ENCODE data around the gene CCDC134.

CCDC134 gene

GRCh38 chr22:41800348-41801146, at the start of gene CCDC134:
CCDC134 (plus strand) TSS chr22:41800679; CDS start chr22:41808891, 8,212 bp downstream.
- DNase-seq: peak; percentile 93

GRCh38 chr22:41752011-41752970, 48.2 kb upstream of the CCDC134 start:
- DNase-seq: peak; percentile 54

DNA sequence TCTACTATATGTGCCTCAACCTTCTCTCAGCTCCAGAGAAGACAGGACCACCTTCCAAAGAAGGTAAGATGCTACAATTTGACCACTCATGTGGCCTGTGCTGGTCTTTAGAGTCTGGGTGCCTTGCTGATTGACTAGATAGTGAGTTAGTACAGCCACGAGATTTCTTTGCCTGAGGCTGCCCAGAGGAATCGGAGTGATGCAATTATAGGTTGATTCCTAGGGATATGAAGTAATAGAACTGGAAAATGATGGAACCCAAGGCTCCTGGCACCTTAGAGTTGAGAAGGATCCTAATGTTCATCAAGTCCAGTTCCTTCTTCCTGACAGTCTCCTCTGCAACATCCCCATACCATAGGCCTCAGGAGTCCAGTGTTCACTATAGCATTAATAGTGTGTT, 46.5 kb upstream of the CCDC134 start:
- DNase-seq: no peak

DNA sequence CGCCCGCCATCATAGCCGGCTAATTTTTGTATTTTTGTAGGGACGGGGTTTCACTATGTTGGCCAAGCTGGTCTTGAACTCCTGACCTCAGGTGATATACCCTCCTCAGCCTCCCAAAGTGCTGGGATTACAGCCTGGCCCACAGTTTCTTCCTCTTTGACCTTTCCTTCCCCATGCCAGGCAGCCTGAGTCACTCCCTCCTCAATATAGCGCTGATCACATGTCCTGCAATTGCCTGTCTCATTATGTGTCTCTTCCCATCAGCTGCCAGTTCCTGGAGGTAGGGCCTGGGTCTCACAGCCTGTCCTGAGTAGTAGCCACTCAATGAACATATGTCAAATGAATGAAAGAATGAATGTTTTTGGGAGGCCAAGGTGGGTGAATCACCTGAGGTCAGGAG, 43.0 kb upstream of the CCDC134 start:
- DNase-seq: no peak

- no peak for DNase-seq
Measured at GRCh38 chr22:41758231-41758630, 42.2 kb upstream of the CCDC134 start.

DNA sequence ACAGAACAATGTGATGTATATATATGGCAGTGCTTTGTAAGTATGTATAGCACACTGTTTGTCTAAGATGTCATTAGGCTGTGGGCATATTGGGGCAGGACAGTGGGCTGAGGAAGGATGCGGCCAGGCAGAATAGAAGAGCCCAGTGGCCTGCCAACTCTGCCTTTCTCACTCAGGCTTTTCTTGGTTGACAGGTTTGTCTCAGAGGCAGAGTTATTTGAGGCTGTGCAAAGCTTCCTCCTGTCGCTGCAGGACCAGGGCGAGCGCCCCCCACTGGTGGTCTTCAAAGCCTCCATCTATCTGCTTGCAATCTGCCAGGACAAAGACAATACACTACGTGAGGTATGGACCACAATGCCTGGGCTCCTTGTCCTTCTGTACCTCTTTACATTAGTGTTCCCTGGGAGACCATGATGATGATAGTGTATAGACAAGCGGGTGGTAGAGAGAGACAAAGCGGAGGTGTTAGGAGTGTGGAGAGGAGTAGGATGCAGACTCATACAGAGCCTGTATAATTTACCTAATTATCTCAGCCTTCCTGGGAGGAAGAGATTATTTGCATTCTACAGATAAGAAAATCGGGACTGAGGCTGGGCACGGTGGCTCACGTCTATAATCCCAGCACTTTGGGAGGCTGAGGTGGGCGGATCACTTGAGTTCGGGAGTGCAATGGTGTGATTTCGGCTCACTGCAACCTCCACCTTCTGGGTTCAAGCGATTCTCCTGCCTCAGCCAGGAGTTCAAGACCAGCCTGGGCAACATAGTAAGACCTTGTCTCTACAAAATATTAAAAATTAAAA, 37.3 kb upstream of the CCDC134 start:
- peak; percentile 33 for DNase-seq

- DNase-seq: no peak
Measured at GRCh38 chr22:41766476-41766875, 34.0 kb upstream of the CCDC134 start.

GRCh38 chr22:41768430-41768829, 32.0 kb upstream of the CCDC134 start:
- peak; percentile 39 for DNase-seq

GRCh38 chr22:41770715-41771468, 29.6 kb upstream of the CCDC134 start:
- DNase-seq: peak; percentile 50

GRCh38 chr22:41772198-41772597, 28.3 kb upstream of the CCDC134 start:
- no peak for DNase-seq

GRCh38 chr22:41772645-41773044, 27.8 kb upstream of the CCDC134 start:
- peak; percentile 15 for DNase-seq

GRCh38 chr22:41775338-41775737, 25.1 kb upstream of the CCDC134 start:
- no peak for DNase-seq

- DNase-seq: no peak
Measured at GRCh38 chr22:41775976-41776375, 24.5 kb upstream of the CCDC134 start.

GRCh38 chr22:41776381-41776780, 24.1 kb upstream of the CCDC134 start:
- no peak for DNase-seq

DNA sequence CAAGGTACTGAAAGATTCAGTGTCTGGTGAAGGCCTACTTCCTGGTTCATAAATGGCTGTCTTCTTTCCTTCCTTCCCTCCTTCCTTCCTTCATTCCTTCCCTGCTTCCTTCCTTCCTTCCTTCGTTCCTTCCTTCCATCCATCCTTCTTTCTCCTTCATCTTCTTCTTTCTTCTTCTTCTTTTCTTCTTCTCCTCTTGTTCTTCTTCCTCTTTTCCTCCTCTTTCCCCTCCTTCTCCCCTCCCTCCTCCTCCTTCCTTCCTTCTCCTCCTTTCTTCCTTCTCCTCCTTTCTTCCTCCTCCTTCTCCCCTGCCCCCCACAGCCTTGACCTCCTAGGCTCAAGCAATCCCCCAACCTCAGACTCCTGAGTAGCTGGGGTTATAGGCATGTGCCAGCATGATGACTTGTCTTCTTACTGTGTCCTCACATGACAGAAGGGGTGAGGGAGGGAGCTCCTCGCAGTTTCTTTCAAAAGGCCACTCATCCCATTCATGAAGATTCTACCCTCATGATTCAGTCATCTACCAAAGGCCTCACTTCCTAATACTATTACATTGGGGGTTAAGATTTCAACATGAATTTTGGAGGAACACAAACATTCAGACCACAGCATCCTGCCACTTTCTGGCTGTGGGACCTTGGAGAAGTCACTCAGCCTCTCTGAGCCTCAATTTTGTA, 22.6 kb upstream of the CCDC134 start:
- no peak for DNase-seq

- no peak for DNase-seq
Measured at GRCh38 chr22:41779929-41780505, 20.5 kb upstream of the CCDC134 start.

- peak; percentile 96 for DNase-seq
Measured at GRCh38 chr22:41780746-41781505, 19.6 kb upstream of the CCDC134 start.

DNA sequence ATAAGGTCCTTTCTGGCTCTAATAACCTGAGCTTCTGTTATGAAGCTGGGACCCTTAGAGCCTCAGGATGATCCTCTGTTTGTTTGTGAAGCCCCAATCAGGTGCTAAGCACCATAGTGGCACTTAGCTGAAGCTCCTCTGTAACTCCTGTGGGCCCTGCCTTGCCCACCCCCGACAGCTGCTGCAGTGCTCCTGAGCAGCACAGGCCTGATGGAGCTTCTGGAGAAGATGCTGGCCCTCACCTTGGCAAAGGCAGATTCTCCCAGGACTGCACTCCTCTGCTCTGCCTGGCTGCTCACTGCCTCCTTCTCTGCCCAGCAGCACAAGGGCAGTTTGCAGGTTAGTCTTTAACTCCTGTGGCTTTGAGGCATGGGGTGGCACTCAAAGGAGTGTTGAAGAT, 19.0 kb upstream of the CCDC134 start:
- no peak for DNase-seq

DNA sequence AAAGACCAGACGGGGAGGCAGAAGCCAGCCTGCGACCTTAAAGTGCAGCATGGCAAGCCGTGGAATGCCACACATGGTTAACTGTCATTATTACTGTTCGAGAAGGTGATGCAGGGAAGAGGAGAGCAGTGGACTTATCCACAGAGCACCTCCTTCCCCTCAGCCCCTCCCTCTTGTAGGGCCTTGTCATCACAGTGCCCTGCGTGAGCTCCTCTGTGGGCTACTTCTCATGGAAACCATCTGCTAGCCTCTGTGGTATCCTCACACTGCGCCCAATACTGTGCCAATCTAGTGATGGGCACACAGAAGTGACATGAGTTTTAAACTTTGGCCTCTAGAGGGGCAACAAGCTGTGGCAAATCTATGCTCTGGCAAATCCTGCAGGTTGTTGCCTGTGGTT, 18.2 kb upstream of the CCDC134 start:
- DNase-seq: no peak

DNA sequence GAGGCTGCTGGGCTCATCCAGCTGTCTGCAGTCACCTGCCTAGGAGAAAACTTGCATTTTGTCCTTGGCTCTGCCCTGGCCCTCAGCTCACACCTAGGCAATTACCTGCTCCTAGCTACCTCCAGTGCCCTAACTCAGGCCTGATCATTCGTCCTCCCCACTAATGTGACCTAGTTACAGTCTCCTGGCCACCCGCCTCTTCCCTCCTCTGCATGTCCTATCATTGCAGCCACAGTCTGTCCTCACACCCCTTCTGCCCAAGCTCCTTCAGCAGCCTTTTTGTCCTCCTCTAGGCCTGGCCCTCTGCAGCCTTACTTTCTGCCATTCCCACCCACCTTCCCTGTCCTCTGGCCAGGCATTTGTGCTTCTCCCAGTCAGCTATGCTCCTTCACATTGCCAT, 17.7 kb upstream of the CCDC134 start:
- DNase-seq: no peak

Data from activated CD4-positive, alpha-beta T cell treated with anti-CD3 and anti-CD28 coated beads, Interleukin-2, amount 50 U/mL, for 16 hours (primary cell).